Astrocyte (in vitro differentiated cells and primary cell): ENCODE data around the gene MYO5B.

Experiments used
- EZH2 ChIP-seq: IDR thresholded peaks from 2 replicates; pipeline ENCODE4 v1.6.1; 2012; ENCODE audit warnings: mild to moderate bottlenecking, low read length, inconsistent platforms; ENCODE audit not compliant: insufficient read depth
- TF ChIP-seq, protein P1 (sequence below): IDR thresholded peaks from 2 replicates; pipeline ENCODE4 v1.5.1; 2011; ENCODE audit warnings: low read depth, mild to moderate bottlenecking, inconsistent platforms, low read length, moderate library complexity; ENCODE audit not compliant: insufficient read depth

DNA sequence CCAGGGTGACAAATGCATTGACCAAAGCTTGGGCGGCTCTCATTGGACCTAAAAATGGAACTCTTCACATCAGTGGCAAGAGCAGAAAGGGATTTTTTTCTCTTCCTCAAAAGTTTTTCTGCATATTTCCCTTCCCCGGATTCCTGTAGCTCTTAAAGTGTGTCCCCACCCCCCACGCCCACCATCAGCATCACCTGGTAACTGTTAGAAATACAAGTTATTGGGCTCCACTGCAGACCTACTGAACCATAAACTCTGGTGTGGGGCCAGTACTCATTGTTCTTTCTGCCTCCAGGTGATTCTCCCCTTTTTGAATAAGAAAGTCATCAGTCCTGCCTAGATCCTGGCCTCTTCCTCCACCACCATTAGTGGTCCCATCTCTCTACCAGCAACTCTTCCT, 1.3 kb upstream of the MYO5B start:
- TF ChIP-seq, protein P1, sequence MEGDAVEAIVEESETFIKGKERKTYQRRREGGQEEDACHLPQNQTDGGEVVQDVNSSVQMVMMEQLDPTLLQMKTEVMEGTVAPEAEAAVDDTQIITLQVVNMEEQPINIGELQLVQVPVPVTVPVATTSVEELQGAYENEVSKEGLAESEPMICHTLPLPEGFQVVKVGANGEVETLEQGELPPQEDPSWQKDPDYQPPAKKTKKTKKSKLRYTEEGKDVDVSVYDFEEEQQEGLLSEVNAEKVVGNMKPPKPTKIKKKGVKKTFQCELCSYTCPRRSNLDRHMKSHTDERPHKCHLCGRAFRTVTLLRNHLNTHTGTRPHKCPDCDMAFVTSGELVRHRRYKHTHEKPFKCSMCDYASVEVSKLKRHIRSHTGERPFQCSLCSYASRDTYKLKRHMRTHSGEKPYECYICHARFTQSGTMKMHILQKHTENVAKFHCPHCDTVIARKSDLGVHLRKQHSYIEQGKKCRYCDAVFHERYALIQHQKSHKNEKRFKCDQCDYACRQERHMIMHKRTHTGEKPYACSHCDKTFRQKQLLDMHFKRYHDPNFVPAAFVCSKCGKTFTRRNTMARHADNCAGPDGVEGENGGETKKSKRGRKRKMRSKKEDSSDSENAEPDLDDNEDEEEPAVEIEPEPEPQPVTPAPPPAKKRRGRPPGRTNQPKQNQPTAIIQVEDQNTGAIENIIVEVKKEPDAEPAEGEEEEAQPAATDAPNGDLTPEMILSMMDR: no peak
- no peak for TF ChIP-seq EZH2
